ENCODE results near the gene ERN1.

Gene ERN1

DNA sequence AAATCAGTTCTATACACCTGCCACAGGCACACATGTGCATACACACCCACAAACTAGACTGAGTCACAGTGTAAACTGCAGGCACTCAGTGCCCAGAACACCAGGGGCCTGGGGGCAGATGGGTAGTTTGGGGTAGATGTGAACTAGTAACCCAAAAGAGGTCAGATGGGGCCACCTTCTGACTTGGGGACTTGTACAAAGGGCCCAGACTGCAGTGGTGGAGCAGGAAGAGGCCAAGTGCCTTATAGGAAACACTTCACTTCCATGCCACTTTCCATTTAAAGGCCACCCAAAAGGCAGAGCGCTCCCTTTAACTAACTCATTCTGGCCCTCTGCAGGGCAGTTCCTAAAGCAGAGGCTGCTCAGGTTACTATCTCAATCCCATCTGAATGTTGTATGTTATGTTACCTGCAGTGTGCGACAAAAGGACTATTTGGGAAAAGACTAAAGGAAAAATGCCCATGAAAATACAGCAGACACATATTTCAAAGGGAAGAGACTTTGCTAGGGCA, 27.8 kb upstream of the ERN1 start:
- no peak for DNase-seq

DNA sequence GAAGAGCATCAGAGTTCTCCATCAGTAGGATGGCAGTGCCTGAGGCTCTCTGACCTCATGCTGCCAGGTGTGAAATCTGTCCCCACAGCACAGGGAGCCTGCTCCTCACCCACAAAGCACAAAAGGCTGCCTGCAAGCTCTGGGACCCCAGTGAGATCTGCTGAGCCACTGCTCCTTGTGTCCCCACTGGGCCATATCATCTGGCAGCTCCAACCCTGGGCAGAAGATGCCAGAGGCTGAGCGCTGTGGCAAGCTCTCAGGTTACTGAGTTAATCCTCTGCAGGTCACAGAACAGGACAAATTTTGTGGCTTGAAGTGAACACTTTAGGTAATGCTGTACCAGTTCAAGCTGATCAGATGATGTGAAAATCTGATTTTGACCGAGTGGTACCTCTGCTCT, 26.7 kb upstream of the ERN1 start:
- DNase-seq, result no peak

DNA sequence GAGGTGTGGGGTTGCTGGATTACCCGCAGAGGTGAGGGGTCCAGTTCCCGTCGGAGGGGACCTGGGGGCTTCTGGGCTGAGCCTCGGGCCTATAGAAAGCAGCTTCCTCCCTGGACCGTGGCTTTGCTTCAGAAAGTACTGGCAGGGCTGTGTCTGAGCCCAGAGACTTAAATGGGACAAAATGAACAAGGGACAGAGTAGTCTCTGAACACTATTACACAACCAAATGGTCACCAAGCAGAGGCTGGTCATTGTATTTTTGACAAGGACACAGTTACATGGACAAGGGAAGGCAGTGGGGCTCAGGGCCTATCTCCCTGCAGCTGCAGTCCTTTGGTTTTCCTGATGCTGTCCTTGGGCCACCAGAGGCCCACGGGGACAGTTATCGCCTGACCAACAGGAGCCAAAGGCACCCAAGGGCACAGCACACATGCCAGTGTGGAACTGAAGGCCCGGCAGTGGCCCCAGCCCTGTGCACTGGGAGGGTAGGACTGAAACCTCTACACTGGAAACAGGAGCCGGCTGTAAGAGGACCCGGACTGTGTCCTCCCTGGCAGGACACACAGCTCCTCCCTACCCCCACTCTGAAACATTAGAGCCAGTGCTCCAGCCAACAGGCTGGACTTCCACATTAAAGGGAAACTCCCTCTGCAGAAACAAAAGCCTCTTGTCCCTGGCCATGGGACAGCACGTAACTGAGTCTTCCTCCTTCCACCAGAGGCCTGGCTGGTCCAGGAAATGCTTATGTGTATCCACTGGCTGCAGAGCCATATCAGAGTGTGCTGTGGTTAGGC, 26.0 kb upstream of the ERN1 start:
- DNase-seq, result no peak

DNA sequence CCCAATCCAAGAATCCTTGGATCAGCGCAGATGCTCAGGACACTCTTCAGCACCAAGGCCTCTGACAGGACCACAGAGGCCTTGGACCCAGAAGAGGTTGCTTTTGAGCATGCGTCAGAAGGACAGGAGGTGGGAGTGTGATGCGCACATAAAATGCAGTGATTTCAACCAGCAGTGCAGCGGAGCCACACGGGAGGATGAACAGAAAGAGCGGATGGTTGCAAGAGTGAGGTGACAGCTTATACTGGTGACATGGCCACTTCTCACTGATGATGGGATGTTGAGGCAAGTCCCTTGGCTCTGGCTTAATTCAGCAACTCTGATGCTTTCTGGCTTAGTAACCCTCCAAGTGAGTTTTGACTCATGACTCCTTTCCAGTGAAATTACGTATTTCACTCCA, 25.2 kb upstream of the ERN1 start:
- DNase-seq, result no peak

DNA sequence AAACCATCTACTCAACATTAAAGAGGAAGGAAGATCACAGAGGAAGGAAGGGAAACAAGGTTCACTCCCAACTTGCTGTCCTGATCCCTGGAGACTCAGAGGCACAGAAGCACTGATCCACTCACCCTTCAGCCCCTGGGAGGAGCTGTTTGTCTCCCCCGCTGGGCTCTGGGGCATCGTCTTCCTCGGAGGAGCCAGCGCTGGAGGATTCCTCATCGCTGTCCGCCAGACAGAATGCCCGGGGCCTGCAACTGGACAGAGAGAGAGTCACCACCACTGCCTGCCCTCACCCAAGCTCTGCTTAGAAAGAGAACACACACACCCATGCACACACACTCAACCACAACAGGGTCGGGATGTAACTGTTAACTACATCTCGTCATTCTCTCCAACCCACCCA, 24.8 kb upstream of the ERN1 start:
- DNase-seq, result no peak

DNA sequence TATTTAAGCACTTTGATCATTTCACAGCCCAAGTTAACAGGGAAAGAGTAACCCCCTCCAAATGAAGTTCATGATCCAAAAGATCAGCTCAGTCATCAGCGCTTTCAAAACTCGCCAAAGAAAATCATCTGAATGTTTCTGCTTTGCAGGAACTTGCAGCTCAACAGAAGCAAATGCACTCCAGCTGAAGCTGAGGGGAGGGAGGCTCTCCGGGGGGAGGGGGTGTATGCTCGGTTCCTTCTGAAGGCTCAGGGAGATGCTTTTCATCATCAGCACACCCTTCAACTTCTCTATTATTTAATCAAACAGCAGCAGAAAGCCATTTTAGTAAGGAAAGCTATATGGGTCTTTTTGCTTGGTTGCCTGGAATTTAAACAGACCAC, 24.4 kb upstream of the ERN1 start:
- DNase-seq, result no peak

DNA sequence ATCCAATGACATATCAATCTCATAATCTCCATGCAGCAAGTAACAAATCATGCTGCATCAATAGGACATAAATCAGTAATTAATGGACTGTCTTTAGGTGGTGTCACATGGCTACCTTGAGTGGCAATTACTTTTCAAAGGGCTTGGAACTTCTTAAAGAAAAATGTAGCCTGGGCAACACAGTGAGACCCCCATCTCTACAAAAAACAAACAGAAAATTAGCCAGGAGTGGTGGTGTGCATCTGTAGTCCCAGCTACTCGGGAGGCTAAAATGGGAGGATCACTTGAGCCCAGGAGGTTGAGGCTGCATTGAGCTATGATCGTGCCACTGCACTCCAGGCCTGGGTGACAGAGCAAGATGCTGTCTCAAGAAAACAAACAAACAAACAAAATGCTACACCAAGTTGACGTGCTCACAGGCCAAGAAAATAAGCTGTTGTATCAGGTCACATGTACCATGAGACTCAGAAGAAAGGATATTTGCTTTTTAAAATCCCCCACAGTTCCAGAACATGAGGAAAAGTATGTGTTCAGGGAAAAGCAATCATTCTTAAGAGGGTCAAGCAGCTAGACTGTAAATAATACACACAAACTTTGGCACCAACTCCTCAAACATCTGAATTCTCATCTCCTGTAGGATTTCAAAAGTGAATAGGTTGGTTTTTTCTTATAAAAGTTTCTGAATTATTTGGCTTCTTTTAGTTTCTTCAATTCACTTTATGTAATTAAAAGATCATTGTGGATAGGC, 23.8 kb upstream of the ERN1 start:
- no peak for DNase-seq

DNA sequence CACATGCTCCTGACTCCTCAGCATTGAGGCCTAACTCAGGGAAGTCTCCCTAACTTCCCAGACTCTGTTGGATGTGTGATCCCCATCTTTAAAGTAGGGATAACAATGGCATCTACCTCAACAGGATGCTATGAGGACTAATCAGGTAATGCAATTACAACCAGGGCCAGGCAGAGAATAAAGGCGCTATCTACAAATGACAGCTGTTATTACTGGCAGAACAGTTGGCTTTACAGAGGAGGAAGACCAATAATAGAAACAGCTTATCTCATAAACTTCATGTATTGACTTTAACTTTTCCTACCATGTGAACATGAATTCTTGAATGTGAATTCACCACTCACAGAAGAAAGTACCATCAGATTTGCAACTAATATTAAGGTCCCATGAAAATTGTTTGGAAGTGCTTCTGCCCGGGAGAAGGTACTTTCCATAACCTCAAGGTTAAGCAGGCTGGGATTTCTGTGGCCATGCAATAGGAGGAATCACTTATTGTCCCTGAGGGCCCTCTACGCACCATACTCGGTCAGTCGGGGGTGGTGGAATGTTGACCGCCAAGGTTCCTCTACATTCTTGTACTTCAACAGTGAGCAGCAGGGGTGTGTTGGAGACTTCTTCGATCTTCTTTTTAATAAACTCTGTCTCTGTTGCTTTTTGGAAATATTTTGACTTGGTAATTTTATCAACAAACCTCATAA, 22.6 kb upstream of the ERN1 start:
- DNase-seq, result no peak

DNA sequence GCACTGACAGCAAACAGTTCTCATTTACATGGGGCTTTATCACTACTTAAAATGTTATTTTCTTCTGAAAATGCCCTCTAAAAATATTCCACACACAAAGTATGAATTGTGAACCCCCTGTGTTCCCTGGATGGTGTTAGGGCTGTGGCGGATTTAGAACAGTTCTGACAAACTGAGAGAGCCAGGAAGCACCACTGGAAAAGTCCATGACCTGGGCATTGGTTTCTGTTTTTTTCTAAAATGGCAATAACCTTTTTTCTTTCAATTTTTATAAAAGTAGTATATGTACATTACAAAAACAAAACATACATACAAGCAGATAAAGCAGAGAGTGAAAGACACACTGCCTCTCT, 21.0 kb upstream of the ERN1 start:
- DNase-seq, result no peak

DNA sequence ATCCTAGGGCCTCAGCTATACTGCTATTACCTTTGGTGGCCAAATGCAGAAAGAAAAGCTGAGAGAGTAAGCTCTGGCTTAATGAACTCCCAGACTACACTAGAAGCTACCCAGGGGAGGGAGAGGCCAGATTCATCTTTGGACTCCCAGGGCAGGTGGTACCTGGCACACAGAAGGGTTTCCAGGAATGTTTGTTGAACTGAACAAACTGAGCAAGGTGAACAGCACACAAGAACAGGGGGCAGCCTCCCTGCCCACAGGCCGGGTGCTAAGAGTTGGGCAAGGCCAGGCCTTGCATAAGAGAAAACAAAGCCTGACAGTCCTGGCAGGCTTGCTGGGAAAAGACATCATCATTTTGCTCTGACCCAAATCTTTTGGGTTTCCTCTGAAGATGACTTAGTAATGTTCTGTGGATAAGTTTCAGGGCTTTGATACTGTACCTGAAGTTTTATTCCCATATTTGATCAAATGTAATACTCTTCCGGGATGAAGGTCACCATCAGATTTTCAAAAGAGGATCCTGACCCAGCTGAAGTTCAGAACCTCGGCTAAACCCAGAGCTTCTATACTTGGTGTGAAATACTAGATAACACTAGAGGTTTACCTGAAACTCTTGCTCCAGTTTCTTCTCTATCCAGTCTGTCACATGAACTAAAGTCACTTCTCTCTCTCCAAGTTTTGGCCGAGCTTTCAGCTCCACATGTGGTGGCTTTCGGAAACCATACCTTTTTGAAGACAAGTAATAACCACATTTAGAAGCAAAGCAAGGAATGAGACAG, 20.5 kb upstream of the ERN1 start:
- DNase-seq, result no peak

DNA sequence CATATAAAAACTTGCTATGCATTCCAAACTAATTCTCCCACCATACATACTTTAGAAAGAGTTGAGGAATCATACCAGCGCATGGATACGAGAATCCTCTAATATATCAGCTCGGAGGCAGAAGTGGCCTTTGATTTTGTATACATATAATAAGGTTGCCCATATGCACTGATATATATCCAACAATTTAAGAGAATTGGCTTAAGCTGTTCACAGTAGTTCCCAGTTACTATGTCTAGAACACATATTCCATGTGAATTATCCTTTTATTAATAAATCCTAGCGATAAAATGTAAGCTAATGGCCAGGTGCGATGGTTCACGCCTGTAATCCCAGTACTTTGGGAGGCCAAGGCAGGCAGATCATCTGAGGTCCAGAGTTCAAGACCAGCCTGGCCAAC, 19.3 kb upstream of the ERN1 start:
- no peak for DNase-seq

DNA sequence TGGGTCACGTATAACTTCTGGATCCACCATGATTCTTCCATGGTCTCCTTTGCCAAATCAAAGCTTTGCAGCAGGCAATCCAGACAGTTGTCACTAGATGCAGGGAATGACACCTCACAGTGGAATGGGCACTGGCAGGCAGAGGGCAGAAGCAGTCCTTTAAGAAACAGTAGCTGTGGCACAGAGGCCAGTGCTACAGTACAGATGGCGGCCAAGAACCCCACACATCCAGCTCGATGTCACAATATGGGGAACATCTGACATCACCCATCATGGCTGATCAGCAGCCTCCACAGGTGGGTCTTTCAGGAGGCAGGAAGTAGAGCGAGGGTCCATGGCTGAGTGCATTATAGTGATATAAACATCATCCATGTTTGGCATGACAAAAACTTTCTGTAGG, 18.8 kb upstream of the ERN1 start:
- DNase-seq, result no peak

DNA sequence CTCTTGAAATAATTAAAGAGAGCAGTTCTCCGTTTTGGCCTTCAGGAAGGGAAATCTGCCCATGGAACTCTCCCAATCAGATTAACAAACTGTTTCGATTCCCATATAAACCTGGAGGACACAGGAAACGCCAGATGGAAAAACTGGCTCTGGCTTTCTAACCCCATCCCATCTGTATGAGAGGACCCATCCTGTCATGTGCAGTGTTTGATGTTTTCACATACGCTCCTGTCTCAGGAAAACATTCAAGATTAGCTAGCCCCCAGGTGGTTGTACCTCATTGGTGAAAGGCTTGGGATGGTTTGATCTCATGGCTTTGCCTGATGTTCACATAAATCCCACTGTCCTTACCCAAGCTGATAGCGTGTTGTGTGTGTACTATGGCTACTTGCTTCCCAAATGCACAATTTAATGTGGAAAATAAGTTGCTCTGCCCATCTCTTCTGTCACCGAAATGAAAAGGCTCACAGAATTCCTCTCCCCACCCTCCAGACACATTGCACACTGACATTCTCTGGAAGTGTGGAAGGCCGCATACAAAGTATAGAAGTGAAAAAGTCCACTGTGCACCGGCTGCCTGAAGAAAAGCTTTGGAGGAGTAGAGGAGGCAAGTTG, 18.2 kb upstream of the ERN1 start:
- DNase-seq, result no peak

DNA sequence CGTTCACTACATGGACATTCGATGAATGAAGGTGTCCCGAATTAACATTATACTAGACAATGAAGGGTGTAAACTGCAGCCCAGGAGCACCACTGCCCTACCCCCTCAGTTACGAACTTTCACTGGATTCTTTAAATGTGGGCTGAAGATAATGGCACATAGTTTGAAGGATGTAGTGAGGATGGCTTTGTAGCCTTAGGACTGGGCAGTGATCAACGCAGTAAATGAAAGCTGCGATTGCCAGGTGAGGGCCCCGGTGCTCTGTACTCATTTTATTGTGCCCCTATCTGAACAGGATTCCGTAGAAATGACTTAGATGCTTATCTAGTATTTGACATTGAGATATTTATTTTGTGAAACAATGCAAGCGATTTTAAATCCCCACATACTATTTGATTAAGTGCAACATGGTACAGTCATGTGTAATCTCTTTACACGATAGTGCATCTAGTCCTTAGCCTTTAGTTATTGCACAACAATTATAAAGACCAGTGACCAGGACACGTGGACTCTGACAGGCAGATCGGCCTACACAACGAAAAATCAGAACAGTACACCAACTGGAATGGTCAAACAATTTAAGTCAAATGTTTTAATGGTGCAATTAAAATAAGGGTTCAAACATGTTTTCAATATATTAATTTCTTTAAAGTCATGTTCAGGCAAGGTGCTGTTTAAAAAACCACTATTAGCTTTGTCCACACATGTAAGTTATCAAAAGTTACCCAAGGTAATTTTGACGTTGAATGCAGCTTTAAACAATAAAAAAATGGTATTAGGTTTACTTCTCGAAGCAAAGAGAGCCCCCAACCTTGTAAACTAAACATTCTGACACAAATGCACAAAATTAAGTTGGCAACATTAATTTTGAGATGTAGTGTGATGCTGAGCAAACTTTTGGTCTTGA, 17.4 kb upstream of the ERN1 start:
- peak in 1 of 2 donors; percentile 24 for DNase-seq

DNA sequence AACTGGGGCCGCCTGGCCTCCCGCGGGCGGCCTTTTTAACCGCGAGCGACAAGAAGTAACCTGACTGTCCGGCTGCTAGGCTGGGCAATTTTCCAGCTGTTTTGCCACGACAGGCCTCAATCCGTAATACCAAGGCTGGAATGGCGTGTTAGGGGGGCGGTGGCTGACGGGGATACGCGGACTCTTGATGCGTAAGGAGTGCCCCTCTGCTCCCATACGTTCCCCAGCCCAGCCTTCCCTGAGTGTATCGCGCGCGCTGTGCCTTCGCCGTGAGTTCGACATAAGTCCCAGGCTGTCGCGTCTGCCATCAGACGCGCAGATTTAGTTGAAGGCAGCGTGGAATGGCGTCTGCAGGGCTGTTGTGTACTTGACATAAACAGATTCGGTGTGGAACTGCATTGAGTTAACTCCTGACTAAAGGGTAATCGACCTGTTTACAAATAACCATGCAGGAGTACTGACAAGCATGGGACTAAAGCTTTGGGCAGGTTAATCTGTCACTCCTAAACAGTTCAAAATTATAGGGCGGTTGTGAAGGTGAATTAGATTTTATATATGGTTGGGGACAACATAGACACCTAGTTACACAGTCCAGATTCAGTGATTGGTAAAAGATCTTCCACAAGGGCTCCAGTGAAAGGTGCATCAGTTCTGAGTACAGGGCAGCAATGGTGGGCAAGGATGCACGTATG, 16.6 kb upstream of the ERN1 start:
- peak in 1 of 2 donors; percentile 49 for DNase-seq

DNA sequence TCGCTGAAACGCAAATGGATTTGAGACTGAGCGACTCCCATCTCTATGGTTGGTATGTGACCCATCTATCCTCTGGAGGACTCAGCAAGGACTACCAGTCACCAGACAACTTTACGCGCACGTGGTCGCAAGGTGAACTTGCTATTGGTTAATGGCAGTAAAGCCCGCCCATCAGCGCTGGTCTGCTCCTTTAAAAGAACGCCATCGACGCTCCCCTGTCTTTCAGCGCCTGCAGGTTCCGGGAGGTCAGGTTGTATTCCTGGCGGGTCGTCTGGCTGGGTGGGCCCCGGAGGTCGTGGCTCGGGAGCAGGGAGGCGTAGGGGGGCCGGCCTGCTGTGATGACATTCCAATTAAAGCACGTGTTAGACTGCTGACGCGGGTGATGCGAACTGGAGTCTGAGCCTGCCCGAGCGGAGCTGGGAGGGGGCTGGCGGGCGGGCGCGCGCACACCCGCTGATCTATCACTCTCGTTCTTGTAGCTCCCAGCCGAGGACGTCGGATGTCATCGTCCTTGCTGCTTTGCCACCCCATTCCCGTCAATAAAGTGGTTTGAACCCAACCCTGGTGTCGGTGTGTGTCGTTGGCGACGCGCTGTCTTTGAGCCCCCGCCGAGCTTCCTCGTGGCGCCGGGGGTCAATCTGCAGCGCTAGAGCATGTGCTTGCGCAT, 15.9 kb upstream of the ERN1 start:
- peak; percentile 89 to 90 for DNase-seq

DNA sequence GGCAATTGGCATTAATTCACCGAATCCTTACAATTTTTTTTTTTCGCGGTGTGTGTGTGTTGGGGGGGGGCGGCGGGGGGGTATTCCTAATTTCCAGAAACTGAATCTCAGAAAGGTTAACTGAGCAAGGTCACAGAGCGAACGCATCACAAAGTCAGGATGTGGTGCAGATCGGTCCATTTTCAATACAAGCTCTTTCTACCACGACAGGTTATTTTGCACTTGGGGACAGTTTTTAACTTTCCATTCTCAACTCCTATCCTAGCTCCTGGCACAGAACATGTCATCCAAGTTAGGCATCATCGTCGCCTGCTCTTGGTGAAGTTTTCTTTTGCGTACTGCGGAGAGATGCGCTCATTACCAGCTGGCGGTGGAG, 15.4 kb upstream of the ERN1 start:
- no peak for DNase-seq

DNA sequence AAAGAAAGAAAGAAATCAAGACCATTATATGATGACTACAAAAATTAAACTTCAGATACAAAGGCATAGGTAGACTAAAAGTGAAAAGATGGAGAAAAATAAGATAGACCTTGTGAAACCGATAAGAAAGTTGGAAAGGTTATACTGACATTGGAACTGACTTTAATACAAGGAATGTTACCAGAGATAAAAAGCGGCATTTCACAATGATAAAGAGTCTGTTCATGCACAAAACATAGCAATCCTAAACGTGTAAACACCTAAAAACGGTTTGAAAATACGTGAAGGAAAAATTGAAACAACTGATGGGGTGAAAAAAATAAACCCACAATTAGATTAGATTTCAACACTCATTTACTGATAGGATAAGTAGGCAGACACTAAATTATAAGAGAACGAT, 9.6 kb upstream of the ERN1 start:
- DNase-seq, result no peak

DNA sequence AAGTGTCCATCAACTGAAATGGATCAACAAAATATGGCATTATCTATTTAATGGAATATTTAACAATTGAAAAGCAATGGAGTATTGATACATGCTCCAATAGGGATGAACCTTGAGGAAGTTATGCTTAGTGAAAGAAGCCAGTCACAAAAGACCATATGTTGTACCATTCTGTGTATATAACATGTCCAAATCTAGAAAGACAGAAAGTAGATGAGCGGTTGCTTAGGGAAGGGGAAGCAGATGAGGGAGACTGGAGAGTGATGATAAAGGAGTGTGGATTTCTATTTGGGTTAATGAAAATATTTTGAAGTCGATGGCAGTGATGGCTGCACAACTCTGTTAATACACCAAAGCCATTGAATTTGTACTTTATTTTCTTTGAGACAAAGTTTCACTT, 8.5 kb upstream of the ERN1 start:
- no peak for DNase-seq

DNA sequence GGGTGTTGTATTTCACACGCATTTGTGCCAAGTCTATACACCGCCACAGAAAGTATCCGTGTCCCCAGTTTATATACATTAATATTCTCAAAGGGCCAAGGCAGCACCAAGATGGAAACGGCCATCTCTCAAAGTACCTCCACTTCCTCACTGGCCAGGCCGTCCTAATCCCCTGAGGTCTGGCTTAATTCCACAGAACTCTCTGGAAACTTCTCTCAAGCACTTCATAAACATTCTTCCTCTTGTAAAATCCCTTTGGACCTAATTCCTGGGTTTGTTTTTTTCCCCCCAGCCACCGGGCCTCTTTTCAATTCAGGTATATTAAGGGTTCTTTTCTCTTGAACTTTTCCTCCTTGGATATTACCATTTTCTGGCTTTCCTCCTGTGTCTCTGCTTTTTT, 5.1 kb upstream of the ERN1 start:
- DNase-seq, result no peak

Measured in stimulated activated CD4-positive, alpha-beta T cell treated with anti-CD3 and anti-CD28 coated beads, Interleukin-2, amount 100 ng/mL, for 48 hours (primary cell).